PC-3 (cell line): ENCODE data around the gene MRPL28. TPM values are rescaled to one million over a fixed set of nuclear protein-coding genes. Genes with fewer than 3 reads are reported as not detected.
A peak's percentile ranks its signal among the peaks of the same experiment; 100 is the strongest.

Experiments used
- ATAC-seq: fragments of 200-7000 bp; cut with Tn5 transposase; 2 replicates; pipeline ENCODE4 v1.9.1; 2020; ENCODE audit warnings: mild to moderate bottlenecking, moderate library complexity
- BruUV-seq: library from RNA; stranded (reverse); fragments of 400-500 nt; replicated peaks from 2 replicates; lab custom pipeline; 2021; lab: Mats Ljungman, UMichigan
- CTCF ChIA-PET: fragments of 300-600 bp; sonication (Branson Sonifier 250); formaldehyde crosslinking; loops from one replicate; lab custom pipeline; 2022; ENCODE audit warnings: antibody characterized with exemption; lab: Charles Lee
- POLR2A ChIA-PET: fragments of 300-600 bp; sonication (Branson Sonifier 250); formaldehyde crosslinking; loops from one replicate; lab custom pipeline; 2022; ENCODE audit warnings: antibody characterized with exemption; ENCODE audit not compliant: unreplicated experiment; lab: Charles Lee
- DNase-seq: peaks from one replicate; pipeline ENCODE4 v3.0.0-alpha.2; 2015
- H2AFZ ChIP-seq: fragments of 300-600 bp; sonication (generic); 2 replicates; pipeline ENCODE4 v1.6.0; 2016; ENCODE audit warnings: antibody characterized with exemption, low read length
- H3F3A ChIP-seq: fragments of 300-600 bp; sonication (generic); one replicate; pipeline ENCODE4 v1.6.0; 2017; ENCODE audit warnings: antibody characterized with exemption, low read length, control low read depth, mild to moderate bottlenecking; ENCODE audit not compliant: unreplicated experiment
- H3K27ac ChIP-seq: fragments of 300-600 bp; sonication (generic); 2 replicates; pipeline ENCODE4 v1.5.1; 2016; ENCODE audit warnings: mild to moderate bottlenecking, low read length
- H3K27me3 ChIP-seq: fragments of 300-600 bp; sonication (generic); 2 replicates; pipeline ENCODE4 v1.6.1; 2016; ENCODE audit warnings: low read length, mixed read lengths
- H3K36me3 ChIP-seq: fragments of 300-600 bp; sonication (generic); 2 replicates; pipeline ENCODE4 v1.6.1; 2016; ENCODE audit warnings: low read depth, mixed run types, low read length, mixed read lengths
- H3K4me1 ChIP-seq: fragments of 300-600 bp; sonication (generic); 2 replicates; pipeline ENCODE4 v1.5.1; 2016; ENCODE audit warnings: low read length; ENCODE audit not compliant: insufficient read depth
- H3K4me2 ChIP-seq: fragments of 300-600 bp; sonication (generic); 2 replicates; pipeline ENCODE4 v1.6.0; 2016; ENCODE audit warnings: low read length
- H3K4me3 ChIP-seq: fragments of 300-600 bp; sonication (generic); 2 replicates; pipeline ENCODE4 v1.5.1; 2016; ENCODE audit warnings: mild to moderate bottlenecking, low read length, mixed read lengths
- H3K79me2 ChIP-seq: fragments of 300-600 bp; sonication (generic); 2 replicates; pipeline ENCODE4 v1.6.1; 2017; ENCODE audit warnings: low read length, mixed read lengths
- H3K9ac ChIP-seq: fragments of 300-600 bp; sonication (generic); 2 replicates; pipeline ENCODE4 v1.6.0; 2016; ENCODE audit warnings: mild to moderate bottlenecking, low read length
- H3K9me2 ChIP-seq: fragments of 300-600 bp; sonication (generic); replicated peaks from 2 replicates; pipeline ENCODE4 v1.6.1; 2016; ENCODE audit warnings: mixed run types, low read length, mixed read lengths
- H3K9me3 ChIP-seq: fragments of 300-600 bp; sonication (generic); 2 replicates; pipeline ENCODE4 v1.6.1; 2016; ENCODE audit warnings: low read length, mixed read lengths
- H4K20me1 ChIP-seq: fragments of 300-600 bp; sonication (generic); 2 replicates; pipeline ENCODE4 v1.6.1; 2016; ENCODE audit warnings: low read length, mixed read lengths
- CTCF ChIP-seq: fragments of 300-600 bp; sonication (generic); conservative IDR thresholded peaks from 2 replicates; pipeline ENCODE4 v1.5.1; 2017; ENCODE audit warnings: antibody characterized with exemption, low read depth, mild to moderate bottlenecking, low read length
- EZH2 ChIP-seq: fragments of 300-600 bp; sonication (generic); IDR thresholded peaks from one replicate; pipeline ENCODE4 v1.6.1; 2017; ENCODE audit warnings: antibody characterized with exemption, mild to moderate bottlenecking, low read length; ENCODE audit not compliant: unreplicated experiment
- EZH2phosphoT487 ChIP-seq: fragments of 300-600 bp; sonication (generic); IDR thresholded peaks from 2 replicates; pipeline ENCODE4 v1.6.1; 2018; ENCODE audit warnings: mild to moderate bottlenecking, antibody characterized with exemption, low read length, borderline replicate concordance
- intact Hi-C: fragments of 100-400 bp; cut with micrococcal nuclease; formaldehyde crosslinking; loops from 2 replicates; pipeline ENCODE4 v1.9.0; 2023
- total RNA-seq: library from RNA; depleted of rRNA; stranded (reverse); fragments of >200 nt; gene quantifications from 2 replicates; pipeline ENCODE4 v1.2.3, GENCODE V29; 2014

The MRPL28 gene
- total RNA-seq, 1 experiment from 2014 or later, result 154 TPM

DNA sequence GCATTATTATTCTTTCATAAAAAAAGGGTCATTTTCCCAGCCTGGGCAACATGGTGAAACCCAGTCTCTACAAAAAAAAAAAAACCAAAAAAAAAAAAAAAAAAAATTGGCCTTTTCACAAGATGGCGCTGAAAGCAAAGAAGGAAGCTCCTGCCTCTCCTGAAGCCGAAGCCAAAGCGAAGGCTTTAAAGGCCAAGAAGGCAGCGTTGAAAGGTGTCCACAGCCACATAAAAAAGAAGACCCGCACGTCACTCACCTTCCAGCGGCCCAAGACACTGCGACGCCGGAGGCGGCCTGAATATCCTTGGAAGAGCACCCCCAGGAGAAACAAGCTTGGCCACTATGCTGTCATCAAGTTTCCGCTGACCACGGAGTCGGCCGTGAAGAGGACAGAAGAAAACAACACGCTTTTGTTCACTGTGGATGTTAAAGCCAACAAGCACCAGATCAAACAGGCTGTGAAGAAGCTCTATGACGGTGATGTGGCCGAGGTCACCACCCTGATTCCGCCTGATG lies 16.4 kb upstream of the MRPL28 start:
- Histone ChIP-seq H3K4me2 (no peak overlapping the region), H3K27ac (no peak overlapping the region), H3K9me2 (no peaks in the 10 kb centered on the region), H2AFZ (no peak overlapping the region), H3K27me3 (no peaks in the 10 kb centered on the region), H3K4me1 (peaks cover 14% of the 10 kb centered on the region), H3F3A (no peaks in the 10 kb centered on the region), H3K9ac (no peak overlapping the region), H4K20me1 (no peaks in the 10 kb centered on the region), H3K79me2 (no peaks in the 10 kb centered on the region), H3K4me3 (no peak overlapping the region), H3K36me3 (no peaks in the 10 kb centered on the region), H3K9me3 (no peaks in the 10 kb centered on the region)
- DNase-seq (no peak), ATAC-seq (no peak)
- TF ChIP-seq CTCF (no peak; the same call in 1 of the 2 replicates), EZH2phosphoT487 (no peak), EZH2 (no peak)
- intact Hi-C loops, result no loop called here
- ChIA-PET CTCF (no interaction called here), POLR2A (no interaction called here)
- no TSS peak for BruUV-seq

DNA sequence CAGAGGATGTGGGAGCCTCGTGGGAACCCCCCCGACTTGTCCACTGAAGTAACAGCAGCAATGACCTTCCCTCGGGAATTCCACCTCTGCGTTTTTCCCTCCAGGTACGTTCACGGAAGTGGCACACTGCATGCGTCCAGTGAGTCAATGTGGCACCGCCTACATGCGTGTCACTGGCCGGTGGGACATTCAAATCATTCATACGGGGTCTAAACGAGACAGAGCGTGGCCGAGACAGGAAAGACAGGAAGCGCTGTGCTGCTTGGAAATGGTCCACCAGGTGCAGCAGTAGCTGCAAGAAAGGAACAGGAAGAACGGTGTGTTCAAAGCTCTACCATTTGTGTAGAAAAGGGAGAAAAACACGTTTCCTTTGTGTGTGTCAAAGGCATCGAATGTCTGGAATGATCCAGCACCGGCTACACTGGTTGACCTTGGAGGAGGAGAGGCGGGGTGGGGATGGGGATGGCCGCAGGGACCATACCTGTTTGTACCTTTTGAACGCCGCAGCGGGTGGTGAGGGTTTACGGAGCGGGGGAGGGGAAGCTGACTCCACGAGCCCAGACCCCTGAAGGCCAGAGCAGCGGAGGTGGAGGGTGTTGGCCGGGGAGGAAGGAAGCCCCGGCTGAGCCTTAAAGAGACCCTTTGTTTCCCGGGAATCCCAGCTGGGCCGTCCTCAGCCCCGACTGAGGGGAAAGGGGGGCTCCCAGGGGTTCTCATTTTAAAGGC lies 13.2 kb upstream of the MRPL28 start:
- Histone ChIP-seq H3K27ac (peak overlapping the region; percentile 64), H3K36me3 (no peaks in the 10 kb centered on the region), H2AFZ (peak overlapping the region; percentile 66), H3K4me1 (peaks cover 14% of the 10 kb centered on the region), H3K9me2 (no peaks in the 10 kb centered on the region), H3K27me3 (no peaks in the 10 kb centered on the region), H3K4me2 (peak overlapping the region; percentile 94), H3K4me3 (peak overlapping the region; percentile 86), H3K79me2 (peaks cover 22% of the 10 kb centered on the region), H3F3A (no peaks in the 10 kb centered on the region), H3K9ac (peak overlapping the region; percentile 78), H4K20me1 (no peaks in the 10 kb centered on the region), H3K9me3 (no peaks in the 10 kb centered on the region)
- POLR2A ChIA-PET, result no interaction called here
- ATAC-seq (peak; percentile 58), DNase-seq (peak; percentile 85)
- TF ChIP-seq EZH2phosphoT487 (no peak), CTCF (no peak), EZH2 (no peak)
- intact Hi-C loops, result no loop called here
- CTCF ChIA-PET, result interaction anchor here (0.6 kb wide), 1 partner anchor 9 kb away, joined by 4 read pairs; no protein-coding TSS in a partner anchor
- BruUV-seq, result no TSS peak
